HCT116 (cell line): ENCODE results near the gene VAV2. TPM values are rescaled to one million over a fixed set of nuclear protein-coding genes. Genes with fewer than 3 reads are reported as not detected.

Experiments used
- ATAC-seq: fragments of 200-7000 bp; cut with Tn5 transposase; 2 replicates; pipeline ENCODE4 v1.9.1; 2020; ENCODE audit warnings: mild to moderate bottlenecking, moderate library complexity
- BruUV-seq: library from RNA; stranded (reverse); fragments of 400-500 nt; replicated peaks from 2 replicates; lab custom pipeline; 2021; lab: Mats Ljungman, UMichigan
- CTCF ChIA-PET: fragments of 300-600 bp; sonication (Branson Sonifier 250); formaldehyde crosslinking; loops from one replicate; lab custom pipeline; 2021; ENCODE audit warnings: antibody characterized with exemption; lab: Charles Lee
- POLR2A ChIA-PET: fragments of 300-600, 350-600 bp; sonication (Branson Sonifier 250); formaldehyde crosslinking; loops from one replicate; lab custom pipeline; 2021; ENCODE audit warnings: antibody characterized with exemption; lab: Charles Lee
- RAD21 ChIA-PET, 2 experiments: fragments of 300-600 bp; sonication (Branson Sonifier 250); formaldehyde crosslinking; loops; one replicate each; lab custom pipeline; 2023; ENCODE audit warnings: low total read pairs in 2 of 2; ENCODE audit not compliant: uncharacterized antibody in 2 of 2, unreplicated experiment in 2 of 2, low non-redundant PET in 1 of 2; lab: Charles Lee
- DNase-seq: peaks from one replicate; pipeline ENCODE4 v3.0.0-alpha.2; 2010; ENCODE audit warnings: low read depth, low spot score
- H2AFZ ChIP-seq: fragments of 200-600 bp; shearing (Covaris generic), sonication (generic); 2 replicates; pipeline ENCODE4 v1.6.1; 2017; ENCODE audit warnings: low read depth, mixed run types, mixed read lengths, antibody characterized with exemption, low read length; ENCODE audit not compliant: poor library complexity, severe bottlenecking
- H3K27ac ChIP-seq: 2 replicates; pipeline ENCODE4 v1.5.1; 2012; ENCODE audit warnings: low read depth, low read length
- H3K27me3 ChIP-seq: fragments of 200-600 bp; sonication (generic); 2 replicates; pipeline ENCODE4 v1.6.1; 2016; ENCODE audit warnings: mixed run types, low read length, mixed read lengths; ENCODE audit not compliant: insufficient read depth
- H3K36me3 ChIP-seq, 2 experiments: fragments of 200-500 bp in 1 of 2; fragments of 200-600 bp in 1 of 2; sonication (Bioruptor generic) in 1 of 2; sonication (generic) in 1 of 2; 2 replicates each; pipeline versions ENCODE4 v1.5.1 to v1.6.1; 2014 to 2016; ENCODE audit warnings: low read length in 2 of 2, inconsistent platforms in 1 of 2, mixed read lengths in 1 of 2, mixed run types in 1 of 2; ENCODE audit not compliant: insufficient read depth in 2 of 2, control insufficient read depth in 1 of 2
- H3K4me1 ChIP-seq, 2 experiments: fragments of 200-600 bp in 1 of 2; sonication (generic) in 1 of 2; 2 replicates each; pipeline versions ENCODE4 v1.5.1 to v1.6.1; 2012 to 2017; ENCODE audit warnings: low read length in 2 of 2, inconsistent platforms in 1 of 2, mild to moderate bottlenecking in 1 of 2, mixed read lengths in 1 of 2, mixed run types in 1 of 2, moderate library complexity in 1 of 2; ENCODE audit not compliant: insufficient read depth in 2 of 2, control insufficient read depth in 1 of 2
- H3K4me2 ChIP-seq: fragments of 200-600 bp; sonication (generic); 2 replicates; pipeline ENCODE4 v1.6.1; 2017; ENCODE audit warnings: mixed run types, low read length, mixed read lengths
- H3K4me3 ChIP-seq, 2 experiments: fragments of 200-600 bp in 1 of 2; sonication (generic) in 1 of 2; replicated peaks in 1 of 2; 2 replicates each; pipeline ENCODE4 v1.5.1; 2011 to 2016; ENCODE audit warnings: low read length in 2 of 2, control low read depth in 1 of 2, low read depth in 1 of 2, mild to moderate bottlenecking in 1 of 2, mixed read lengths in 1 of 2, mixed run types in 1 of 2
- H3K79me2 ChIP-seq: fragments of 200-600 bp; sonication (generic); 2 replicates; pipeline ENCODE4 v1.6.1; 2017; ENCODE audit warnings: mild to moderate bottlenecking, mixed run types, low read length, moderate library complexity, mixed read lengths; ENCODE audit not compliant: insufficient read depth
- H3K9ac ChIP-seq: fragments of 200-600 bp; sonication (generic); 2 replicates; pipeline ENCODE4 v1.6.1; 2016; ENCODE audit warnings: low read length, mixed read lengths
- H3K9me2 ChIP-seq: fragments of 200-600 bp; sonication (generic), shearing (Covaris generic); 2 replicates; pipeline ENCODE4 v1.6.1; 2017; ENCODE audit warnings: mixed run types, mild to moderate bottlenecking, moderate library complexity; ENCODE audit not compliant: insufficient read depth
- H3K9me3 ChIP-seq, 2 experiments: fragments of 200-500 bp in 1 of 2; fragments of 200-600 bp in 1 of 2; sonication (Bioruptor generic) in 1 of 2; sonication (generic) in 1 of 2; 2 replicates each; pipeline ENCODE4 v1.6.1; 2014 to 2017; ENCODE audit warnings: low read length in 2 of 2, mixed read lengths in 2 of 2, inconsistent platforms in 1 of 2, low read depth in 1 of 2, mild to moderate bottlenecking in 1 of 2, mixed run types in 1 of 2, moderate library complexity in 1 of 2; ENCODE audit not compliant: control insufficient read depth in 1 of 2, insufficient read depth in 1 of 2
- H4K20me1 ChIP-seq: fragments of 200-600 bp; sonication (generic), shearing (Covaris generic); 2 replicates; pipeline ENCODE4 v1.6.1; 2017; ENCODE audit warnings: mixed run types, mild to moderate bottlenecking, moderate library complexity; ENCODE audit not compliant: insufficient read depth
- CBX3 ChIP-seq: IDR thresholded peaks from 2 replicates; pipeline ENCODE4 v1.6.1; 2012; ENCODE audit warnings: low read depth
- CEBPB ChIP-seq: IDR thresholded peaks from 2 replicates; pipeline ENCODE4 v1.6.1; 2012; ENCODE audit warnings: low read depth
- EGR1 ChIP-seq: IDR thresholded peaks from 2 replicates; pipeline ENCODE4 v1.6.1; 2012; ENCODE audit warnings: low read depth
- ELF1 ChIP-seq: IDR thresholded peaks from 2 replicates; pipeline ENCODE4 v1.6.1; 2012; ENCODE audit warnings: low read depth, borderline replicate concordance
- EZH2 ChIP-seq: fragments of 200-600 bp; sonication (generic); IDR thresholded peaks from 2 replicates; pipeline ENCODE4 v1.6.1; 2017; ENCODE audit warnings: antibody characterized with exemption, mixed run types
- EZH2phosphoT487 ChIP-seq: fragments of 200-600 bp; IDR thresholded peaks from 2 replicates; pipeline ENCODE4 v1.6.1; 2018; ENCODE audit warnings: antibody characterized with exemption, borderline replicate concordance
- FOSL1 ChIP-seq: IDR thresholded peaks from 2 replicates; pipeline ENCODE4 v1.6.1; 2012; ENCODE audit warnings: low read depth
- MAX ChIP-seq: IDR thresholded peaks from 2 replicates; pipeline ENCODE4 v1.6.1; 2012
- POLR2AphosphoS5 ChIP-seq: IDR thresholded peaks from 2 replicates; pipeline ENCODE4 v1.6.1; 2011; ENCODE audit warnings: mild to moderate bottlenecking, low read depth, low read length, moderate library complexity
- RAD21 ChIP-seq: IDR thresholded peaks from 2 replicates; pipeline ENCODE4 v1.6.1; 2012; ENCODE audit warnings: low read depth, mild to moderate bottlenecking
- REST ChIP-seq: IDR thresholded peaks from 2 replicates; pipeline ENCODE4 v1.6.1; 2012; ENCODE audit warnings: low read depth
- SIN3A ChIP-seq: IDR thresholded peaks from 2 replicates; pipeline ENCODE4 v1.6.1; 2012; ENCODE audit warnings: low read depth
- SP1 ChIP-seq: IDR thresholded peaks from 2 replicates; pipeline ENCODE4 v1.6.1; 2012; ENCODE audit warnings: low read depth
- ZFX ChIP-seq: fragments of 450-650 bp; IDR thresholded peaks from 2 replicates; pipeline ENCODE4 v1.6.1; 2017
- intact Hi-C: fragments of 100-400 bp; cut with micrococcal nuclease; formaldehyde crosslinking; loops from 2 replicates; pipeline ENCODE4 v1.10.0; 2022
- total RNA-seq: library from RNA; stranded (reverse); gene quantifications from one replicate; pipeline ENCODE4 v1.2.1, GENCODE V29; 2021; ENCODE audit not compliant: unreplicated experiment
- TF ChIP-seq, protein P1 (sequence below): IDR thresholded peaks from 2 replicates; pipeline ENCODE4 v1.6.1; 2011; ENCODE audit warnings: mild to moderate bottlenecking, low read length, moderate library complexity; ENCODE audit not compliant: insufficient replicate concordance; ENCODE audit errors: extremely low read depth
- TF ChIP-seq, protein P2 (sequence below), 3 experiments: fragments of 200-600 bp in 1 of 3; sonication (generic) in 1 of 3; IDR thresholded peaks in 2 of 3; conservative IDR thresholded peaks in 1 of 3; 2 replicates each; pipeline ENCODE4 v1.5.1; 2012 to 2017; ENCODE audit warnings: low read depth in 2 of 3, low read length in 2 of 3, antibody characterized with exemption in 1 of 3, borderline replicate concordance in 1 of 3, control low read depth in 1 of 3, mild to moderate bottlenecking in 1 of 3, mixed read lengths in 1 of 3, mixed run types in 1 of 3, moderate library complexity in 1 of 3; ENCODE audit not compliant: insufficient read depth in 1 of 3

Gene VAV2
- total RNA-seq, 1 experiment from 2014 or later: 33.2 TPM

- Histone ChIP-seq H3K9ac (no peak overlapping the region), H2AFZ (no peak overlapping the region), H3K9me2 (no peaks in the 10 kb centered on the region), H3K4me2 (no peak overlapping the region), H3K4me3 (no peak overlapping the region), H3K36me3 (no peaks in the 10 kb centered on the region), H3K27me3 (no peaks in the 10 kb centered on the region), H3K79me2 (no peaks in the 10 kb centered on the region), H4K20me1 (no peaks in the 10 kb centered on the region), H3K4me1 (no peaks in the 10 kb centered on the region; a peak in 1 of 4 replicates), H3K27ac (no peak overlapping the region), H3K9me3 (no peaks in the 10 kb centered on the region)
- DNase-seq: no peak
- intact Hi-C loops: no loop called here
- ChIA-PET CTCF (no interaction called here), RAD21 (no interaction called here), POLR2A (no interaction called here)
- no peak for ATAC-seq
- BruUV-seq: no TSS peak
- TF ChIP-seq MAX (no peak), POLR2AphosphoS5 (no peak), EZH2 (no peak), SIN3A (no peak), ZFX (no peak), EZH2phosphoT487 (no peak), CEBPB (no peak), SP1 (no peak), ELF1 (no peak), CBX3 (no peak), REST (no peak), RAD21 (no peak), EGR1 (no peak), FOSL1 (no peak)
- TF ChIP-seq, protein P1, sequence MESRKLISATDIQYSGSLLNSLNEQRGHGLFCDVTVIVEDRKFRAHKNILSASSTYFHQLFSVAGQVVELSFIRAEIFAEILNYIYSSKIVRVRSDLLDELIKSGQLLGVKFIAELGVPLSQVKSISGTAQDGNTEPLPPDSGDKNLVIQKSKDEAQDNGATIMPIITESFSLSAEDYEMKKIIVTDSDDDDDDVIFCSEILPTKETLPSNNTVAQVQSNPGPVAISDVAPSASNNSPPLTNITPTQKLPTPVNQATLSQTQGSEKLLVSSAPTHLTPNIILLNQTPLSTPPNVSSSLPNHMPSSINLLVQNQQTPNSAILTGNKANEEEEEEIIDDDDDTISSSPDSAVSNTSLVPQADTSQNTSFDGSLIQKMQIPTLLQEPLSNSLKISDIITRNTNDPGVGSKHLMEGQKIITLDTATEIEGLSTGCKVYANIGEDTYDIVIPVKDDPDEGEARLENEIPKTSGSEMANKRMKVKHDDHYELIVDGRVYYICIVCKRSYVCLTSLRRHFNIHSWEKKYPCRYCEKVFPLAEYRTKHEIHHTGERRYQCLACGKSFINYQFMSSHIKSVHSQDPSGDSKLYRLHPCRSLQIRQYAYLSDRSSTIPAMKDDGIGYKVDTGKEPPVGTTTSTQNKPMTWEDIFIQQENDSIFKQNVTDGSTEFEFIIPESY: no peak
- TF ChIP-seq, protein P2, sequence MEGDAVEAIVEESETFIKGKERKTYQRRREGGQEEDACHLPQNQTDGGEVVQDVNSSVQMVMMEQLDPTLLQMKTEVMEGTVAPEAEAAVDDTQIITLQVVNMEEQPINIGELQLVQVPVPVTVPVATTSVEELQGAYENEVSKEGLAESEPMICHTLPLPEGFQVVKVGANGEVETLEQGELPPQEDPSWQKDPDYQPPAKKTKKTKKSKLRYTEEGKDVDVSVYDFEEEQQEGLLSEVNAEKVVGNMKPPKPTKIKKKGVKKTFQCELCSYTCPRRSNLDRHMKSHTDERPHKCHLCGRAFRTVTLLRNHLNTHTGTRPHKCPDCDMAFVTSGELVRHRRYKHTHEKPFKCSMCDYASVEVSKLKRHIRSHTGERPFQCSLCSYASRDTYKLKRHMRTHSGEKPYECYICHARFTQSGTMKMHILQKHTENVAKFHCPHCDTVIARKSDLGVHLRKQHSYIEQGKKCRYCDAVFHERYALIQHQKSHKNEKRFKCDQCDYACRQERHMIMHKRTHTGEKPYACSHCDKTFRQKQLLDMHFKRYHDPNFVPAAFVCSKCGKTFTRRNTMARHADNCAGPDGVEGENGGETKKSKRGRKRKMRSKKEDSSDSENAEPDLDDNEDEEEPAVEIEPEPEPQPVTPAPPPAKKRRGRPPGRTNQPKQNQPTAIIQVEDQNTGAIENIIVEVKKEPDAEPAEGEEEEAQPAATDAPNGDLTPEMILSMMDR (IDR thresholded peaks at IDR 0.05 in 2 of 3, conservative IDR thresholded peaks at IDR 0.05 in 1 of 3; ENCODE audit: borderline replicate concordance in 1 of 3, insufficient read depth in 1 of 3, low read depth in 2 of 3, low read length in 2 of 3): no peak
These were observed 177.4 kb downstream of the VAV2 start for GRCh38 chr9:133814586-133815208.
